Measurements from ENCODE around the gene PDGFA.

PDGFA gene

GRCh38 chr7:454356-455109 lies 65.1 kb downstream of the PDGFA start:
- no peak overlapping the region for H3K4me3 ChIP-seq (ENCODE audit: low read length)
- no peak overlapping the region for H3K27ac ChIP-seq (ENCODE audit: low read depth, low read length)
- no peaks in the 10 kb centered on the region for H3K36me3 ChIP-seq (ENCODE audit: control insufficient read depth, low read length)
- no peak for TF ChIP-seq EZH2phosphoT487 (IDR thresholded peaks at IDR 0.05; ENCODE audit: borderline replicate concordance, low read length)
- TF ChIP-seq, protein P1, sequence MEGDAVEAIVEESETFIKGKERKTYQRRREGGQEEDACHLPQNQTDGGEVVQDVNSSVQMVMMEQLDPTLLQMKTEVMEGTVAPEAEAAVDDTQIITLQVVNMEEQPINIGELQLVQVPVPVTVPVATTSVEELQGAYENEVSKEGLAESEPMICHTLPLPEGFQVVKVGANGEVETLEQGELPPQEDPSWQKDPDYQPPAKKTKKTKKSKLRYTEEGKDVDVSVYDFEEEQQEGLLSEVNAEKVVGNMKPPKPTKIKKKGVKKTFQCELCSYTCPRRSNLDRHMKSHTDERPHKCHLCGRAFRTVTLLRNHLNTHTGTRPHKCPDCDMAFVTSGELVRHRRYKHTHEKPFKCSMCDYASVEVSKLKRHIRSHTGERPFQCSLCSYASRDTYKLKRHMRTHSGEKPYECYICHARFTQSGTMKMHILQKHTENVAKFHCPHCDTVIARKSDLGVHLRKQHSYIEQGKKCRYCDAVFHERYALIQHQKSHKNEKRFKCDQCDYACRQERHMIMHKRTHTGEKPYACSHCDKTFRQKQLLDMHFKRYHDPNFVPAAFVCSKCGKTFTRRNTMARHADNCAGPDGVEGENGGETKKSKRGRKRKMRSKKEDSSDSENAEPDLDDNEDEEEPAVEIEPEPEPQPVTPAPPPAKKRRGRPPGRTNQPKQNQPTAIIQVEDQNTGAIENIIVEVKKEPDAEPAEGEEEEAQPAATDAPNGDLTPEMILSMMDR (IDR thresholded peaks at IDR 0.05; ENCODE audit: low read depth, low read length, poor library complexity, severe bottlenecking) = no peak
- H3K79me2 ChIP-seq (ENCODE audit: control insufficient read depth, low read length) = no peaks in the 10 kb centered on the region
- H3K4me1 ChIP-seq (ENCODE audit: control insufficient read depth, low read length) = no peaks in the 10 kb centered on the region
- H4K20me1 ChIP-seq (ENCODE audit: control insufficient read depth, insufficient read depth, low read depth, low read length) = no peaks in the 10 kb centered on the region
- no peaks in the 10 kb centered on the region for H3K27me3 ChIP-seq (ENCODE audit: control insufficient read depth, low read length)
- no peak overlapping the region for H3K4me2 ChIP-seq (ENCODE audit: low read length)
- H3F3A ChIP-seq (ENCODE audit: control insufficient read depth, insufficient read depth) = no peaks in the 10 kb centered on the region
- H3K9me2 ChIP-seq (replicated peaks; ENCODE audit: control insufficient read depth, low read length) = no peaks in the 10 kb centered on the region
- peaks cover 5% of the 10 kb centered on the region; the same call in 1 of the 2 replicates for H3K9me3 ChIP-seq (ENCODE audit: control insufficient read depth, insufficient read depth, low read length)

GRCh38 chr7:453597-454306 lies 65.9 kb downstream of the PDGFA start:
- Histone ChIP-seq H3K27ac (ENCODE audit: low read depth, low read length) (no peak overlapping the region), H3K4me3 (ENCODE audit: low read length) (no peak overlapping the region), H4K20me1 (ENCODE audit: control insufficient read depth, insufficient read depth, low read depth, low read length) (no peaks in the 10 kb centered on the region), H3K9me3 (ENCODE audit: control insufficient read depth, insufficient read depth, low read length) (peaks cover 5% of the 10 kb centered on the region; the same call in 1 of the 2 replicates), H3K9me2 (replicated peaks; ENCODE audit: control insufficient read depth, low read length) (no peaks in the 10 kb centered on the region), H3K4me2 (ENCODE audit: low read length) (no peak overlapping the region), H3K4me1 (ENCODE audit: control insufficient read depth, low read length) (no peaks in the 10 kb centered on the region), H3K27me3 (ENCODE audit: control insufficient read depth, low read length) (no peaks in the 10 kb centered on the region), H3K79me2 (ENCODE audit: control insufficient read depth, low read length) (no peaks in the 10 kb centered on the region), H3F3A (ENCODE audit: control insufficient read depth, insufficient read depth) (no peaks in the 10 kb centered on the region), H3K36me3 (ENCODE audit: control insufficient read depth, low read length) (no peaks in the 10 kb centered on the region)
- TF ChIP-seq, protein P1 (IDR thresholded peaks at IDR 0.05; ENCODE audit: low read depth, low read length, poor library complexity, severe bottlenecking) = no peak

GRCh38 chr7:452791-453455 lies 66.7 kb downstream of the PDGFA start:
- no peaks in the 10 kb centered on the region for H4K20me1 ChIP-seq (ENCODE audit: control insufficient read depth, insufficient read depth, low read depth, low read length)
- no peaks in the 10 kb centered on the region for H3K27me3 ChIP-seq (ENCODE audit: control insufficient read depth, low read length)
- no peaks in the 10 kb centered on the region for H3K36me3 ChIP-seq (ENCODE audit: control insufficient read depth, low read length)
- H3K9me3 ChIP-seq (ENCODE audit: control insufficient read depth, insufficient read depth, low read length) = peaks cover 5% of the 10 kb centered on the region; the same call in 1 of the 2 replicates
- peaks cover 4% of the 10 kb centered on the region; the same call in 1 of the 2 replicates for H3F3A ChIP-seq (ENCODE audit: control insufficient read depth, insufficient read depth)
- H3K9me2 ChIP-seq (replicated peaks; ENCODE audit: control insufficient read depth, low read length) = no peaks in the 10 kb centered on the region
- no peak overlapping the region for H3K4me3 ChIP-seq (ENCODE audit: low read length)
- TF ChIP-seq EZH2phosphoT487 (IDR thresholded peaks at IDR 0.05; ENCODE audit: borderline replicate concordance, low read length) = no peak
- TF ChIP-seq, protein P1 (IDR thresholded peaks at IDR 0.05; ENCODE audit: low read depth, low read length, poor library complexity, severe bottlenecking) = no peak
- H3K4me1 ChIP-seq (ENCODE audit: control insufficient read depth, low read length) = no peaks in the 10 kb centered on the region
- H3K4me2 ChIP-seq (ENCODE audit: low read length) = no peak overlapping the region
- H3K79me2 ChIP-seq (ENCODE audit: control insufficient read depth, low read length) = no peaks in the 10 kb centered on the region
- no peak overlapping the region for H3K27ac ChIP-seq (ENCODE audit: low read depth, low read length)

Data from DOHH2 (cell line).